CD4-positive, alpha-beta T cell treated with Interleukin-4 for 4 hours (primary cell): Measurements from ENCODE around the gene FRRS1L.

ENCODE experiments used
- DNase-seq: peaks from one replicate; pipeline ENCODE4 v3.0.0-alpha.2; 2020

The FRRS1L gene

DNA sequence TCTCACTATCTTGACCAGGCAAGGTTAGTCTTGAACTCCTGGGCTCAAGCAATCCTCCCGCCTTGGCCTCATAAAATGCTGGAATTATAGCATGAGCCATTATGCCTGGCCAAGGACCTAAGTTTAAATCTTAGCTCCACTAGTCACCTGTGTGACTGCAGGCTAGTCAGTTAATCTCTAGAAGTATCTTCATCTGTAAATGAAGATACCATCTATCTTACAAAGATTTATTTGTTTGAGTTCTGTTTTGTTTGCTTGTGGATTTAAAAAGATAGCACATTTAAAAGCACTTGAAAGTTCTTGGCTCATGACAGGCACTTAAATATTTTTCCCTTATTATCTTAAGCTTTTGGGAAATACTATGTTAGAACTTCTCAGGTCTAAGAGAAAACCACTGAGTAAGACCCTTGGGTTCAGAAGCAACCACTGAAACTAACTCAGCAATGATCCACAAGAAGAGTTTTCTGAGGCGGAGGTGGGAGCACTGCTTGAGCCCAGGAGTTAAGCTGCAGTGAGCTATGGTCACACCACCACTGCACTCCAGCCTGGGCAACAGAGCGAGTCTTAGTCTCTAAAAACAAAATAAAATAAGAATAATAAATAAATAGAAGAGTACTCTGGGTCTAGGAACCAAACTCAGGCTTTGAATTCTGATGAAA lies 66.4 kb downstream of the FRRS1L start:
- no peak for DNase-seq

DNA sequence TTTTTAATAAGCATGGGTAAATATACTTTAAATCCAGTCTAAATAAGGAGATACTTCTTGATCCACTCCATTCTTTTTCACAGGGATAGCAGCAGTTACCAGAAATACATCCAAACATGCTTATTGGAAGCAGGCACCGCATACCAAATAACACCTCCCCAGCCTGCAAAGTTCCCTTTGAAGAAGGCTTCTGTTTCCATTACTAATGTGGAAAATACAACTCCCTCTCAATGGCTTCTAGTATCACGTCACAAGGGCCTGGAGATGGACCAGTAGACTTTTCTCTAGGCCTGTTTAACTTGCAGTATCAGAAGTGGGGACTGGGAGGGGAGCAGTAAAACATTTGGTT lies 68.1 kb downstream of the FRRS1L start:
- no peak for DNase-seq

DNA sequence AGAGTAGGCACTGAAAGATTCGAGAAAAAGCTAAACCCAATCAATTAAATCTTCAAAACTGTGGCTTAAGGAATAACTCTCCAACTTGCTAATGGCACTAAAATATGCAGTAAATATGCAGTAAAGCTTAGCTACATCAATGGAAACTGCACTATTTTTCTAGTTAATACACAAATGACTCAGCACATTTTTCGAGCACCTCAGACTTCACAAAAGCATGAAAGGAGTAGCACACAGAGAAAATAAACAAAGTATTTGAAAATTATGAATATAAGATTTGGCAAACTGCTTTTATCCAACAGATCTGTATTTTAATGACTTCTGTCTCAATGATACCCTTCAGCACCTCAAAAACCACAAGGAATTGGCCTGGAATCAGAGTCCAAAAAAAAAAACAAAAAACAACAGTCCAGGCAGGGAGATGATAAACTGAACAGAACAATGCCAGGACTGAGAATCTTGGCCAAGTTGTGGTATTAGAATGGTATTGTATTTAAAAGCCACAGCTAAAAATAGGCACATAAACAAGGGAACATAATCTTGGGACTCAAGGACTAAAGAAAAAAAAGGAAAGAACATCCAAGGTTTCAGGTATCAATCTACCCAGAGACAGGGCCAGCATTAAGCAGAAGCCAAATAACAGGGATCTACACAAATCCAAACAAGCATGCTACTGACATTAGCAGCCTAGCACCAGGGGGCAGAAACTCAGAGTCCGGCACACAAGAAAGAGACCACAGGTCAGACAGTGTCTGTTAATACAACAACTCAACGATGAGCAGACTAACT lies 68.7 kb downstream of the FRRS1L start:
- no peak for DNase-seq

DNA sequence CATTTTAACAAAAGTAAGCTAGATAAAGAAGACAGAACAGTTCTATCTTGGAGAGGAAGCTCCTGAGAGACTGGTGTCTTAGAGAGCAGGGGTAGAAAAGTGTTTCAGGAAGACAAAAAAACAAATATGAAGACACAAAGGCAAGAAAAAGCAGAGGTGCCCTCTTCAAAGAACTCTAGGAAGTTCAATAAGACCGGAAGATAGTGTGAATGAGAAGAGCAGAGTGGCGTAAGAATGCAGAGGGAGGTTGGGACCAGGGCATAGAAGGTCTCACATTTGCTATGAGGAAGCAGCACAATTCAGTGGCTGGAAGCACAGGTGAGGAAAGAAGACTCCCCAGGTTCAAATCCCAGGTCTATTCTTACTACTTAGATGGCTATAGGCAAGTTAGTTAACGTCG lies 69.9 kb downstream of the FRRS1L start:
- DNase-seq = no peak

DNA sequence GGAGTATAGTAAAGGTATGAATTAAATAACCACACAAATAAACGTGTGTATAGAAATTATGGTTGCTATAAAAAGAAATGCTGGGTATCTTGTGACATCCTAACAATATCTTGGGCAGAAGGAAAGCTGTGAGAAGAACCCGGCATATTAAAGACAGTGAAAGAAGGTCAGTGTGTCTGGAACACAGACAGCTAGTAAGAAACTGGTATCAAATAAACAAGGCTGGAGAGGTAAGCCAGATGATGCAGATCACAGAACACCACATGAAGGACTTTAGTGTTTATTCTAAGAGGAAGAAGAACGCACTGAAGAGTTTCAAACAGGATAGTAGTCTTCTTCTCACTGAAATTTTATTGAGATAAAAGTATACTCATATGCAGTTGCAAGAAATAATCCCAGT lies 71.7 kb downstream of the FRRS1L start:
- no peak for DNase-seq

DNA sequence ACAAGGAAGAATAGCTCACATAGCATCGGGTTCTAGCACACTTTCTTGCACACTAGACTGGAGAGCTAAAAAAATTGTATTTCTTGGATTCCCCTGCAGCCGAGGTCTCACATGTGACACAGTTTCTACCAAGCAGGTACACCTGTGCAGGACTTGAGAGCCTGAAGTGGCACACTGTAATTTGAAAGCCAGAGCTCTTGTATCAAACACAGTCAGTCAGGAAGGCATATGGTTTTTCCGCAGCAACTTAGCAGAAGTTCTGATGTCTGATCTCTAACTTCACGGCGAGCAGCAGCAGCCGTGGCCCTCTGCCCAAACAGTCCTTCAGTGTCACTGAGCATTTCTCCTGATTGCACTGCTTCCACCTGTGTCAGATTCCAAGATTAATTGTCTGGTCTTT lies 72.8 kb downstream of the FRRS1L start:
- no peak for DNase-seq

DNA sequence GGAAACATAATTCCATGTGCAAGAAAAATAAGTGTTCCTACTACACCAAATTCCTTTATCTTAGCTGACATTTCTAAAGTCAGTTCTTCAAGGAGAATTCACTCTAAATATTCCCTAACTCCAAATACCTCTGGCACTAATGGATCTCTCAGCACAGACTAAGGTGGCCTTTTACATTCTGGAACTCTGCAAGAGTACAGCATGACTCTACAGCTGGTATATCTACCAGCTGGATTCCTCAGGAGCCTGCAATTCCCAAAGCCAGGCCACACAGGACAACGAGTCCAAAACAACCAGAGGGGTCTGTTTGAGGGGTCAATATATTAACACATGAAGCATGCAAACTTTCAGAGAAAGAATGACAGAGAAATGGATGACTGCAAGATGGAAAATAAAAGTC lies 74.5 kb downstream of the FRRS1L start:
- no peak for DNase-seq

DNA sequence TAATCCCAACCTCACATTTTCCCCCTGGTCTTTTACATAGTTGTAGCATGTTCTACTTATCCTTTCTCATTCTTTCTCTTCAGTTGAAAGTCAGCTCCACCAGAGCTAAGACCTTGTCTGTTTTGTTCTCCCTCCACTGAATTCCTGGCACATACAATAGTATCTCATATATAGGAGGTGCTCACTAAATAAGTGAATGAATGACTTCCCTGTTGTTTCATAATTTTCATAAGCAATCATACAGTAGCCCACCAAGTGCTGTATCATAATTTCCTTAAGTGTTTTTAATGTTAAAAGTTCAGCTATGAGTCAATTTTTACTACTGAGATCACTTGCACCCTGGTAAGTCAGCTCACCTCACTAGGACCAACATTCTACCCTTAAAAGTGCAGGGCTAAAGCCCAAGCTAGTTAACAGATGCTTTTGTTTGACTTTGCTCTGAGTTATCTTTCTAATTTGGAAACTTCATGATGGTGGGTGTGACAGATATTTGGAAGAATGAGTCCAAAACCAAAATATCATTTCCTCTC lies 74.9 kb downstream of the FRRS1L start:
- no peak for DNase-seq

DNA sequence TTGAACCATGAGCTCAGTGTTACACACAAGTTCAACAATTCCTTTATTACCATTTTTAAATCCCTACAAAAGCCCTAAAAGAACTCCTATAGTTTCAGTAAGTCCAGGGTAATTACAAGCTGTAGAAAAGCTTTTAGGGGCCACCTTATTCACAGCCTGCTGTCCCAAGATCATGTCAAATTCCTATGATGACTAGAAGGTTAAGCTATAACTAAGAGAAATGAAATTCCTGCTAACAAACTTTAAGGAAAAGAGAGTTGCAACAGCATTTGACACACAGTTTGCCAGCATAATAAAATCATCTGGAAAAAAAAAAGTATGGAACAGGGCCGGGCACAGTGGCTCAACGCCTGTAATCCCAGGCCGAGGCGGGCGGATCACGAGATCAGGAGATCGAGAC lies 78.8 kb downstream of the FRRS1L start:
- no peak for DNase-seq

DNA sequence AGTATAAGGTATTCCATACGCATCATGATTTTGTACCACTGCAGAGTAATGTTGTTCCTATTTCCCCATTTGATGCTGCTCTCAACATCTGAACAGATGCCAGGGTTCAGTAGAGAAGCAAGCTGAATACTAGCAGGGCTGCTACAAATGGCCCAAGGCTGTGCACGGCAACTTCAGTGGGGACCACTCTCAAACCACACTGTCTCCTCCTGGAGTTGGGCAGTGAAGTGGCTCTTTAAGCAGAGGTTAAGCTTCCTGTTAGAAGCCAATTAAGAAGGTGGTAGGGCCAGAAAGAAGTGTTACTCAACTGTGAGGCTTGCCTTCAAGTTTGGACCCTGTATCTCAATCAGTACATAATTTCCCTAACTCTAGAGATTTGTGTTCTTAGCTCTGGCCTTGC lies 79.3 kb downstream of the FRRS1L start:
- DNase-seq = no peak

DNA sequence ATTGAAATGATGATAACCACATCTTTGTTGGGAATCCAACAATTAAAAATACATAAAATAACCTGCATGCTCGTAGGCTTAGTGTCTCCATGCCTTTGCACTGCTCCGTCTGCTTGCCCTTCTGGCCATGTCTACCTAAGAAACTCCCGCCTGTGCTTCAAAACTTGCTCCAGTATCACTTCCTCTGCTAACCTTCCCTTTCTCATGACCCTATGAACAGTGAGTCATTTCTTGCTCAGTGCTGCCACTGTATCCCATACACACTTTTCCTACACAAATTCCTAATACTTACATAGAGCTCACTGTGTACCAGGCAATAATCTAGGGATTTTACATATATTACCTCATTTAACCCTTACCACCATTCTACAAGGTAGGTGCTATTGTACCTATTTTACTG lies 80.8 kb downstream of the FRRS1L start:
- no peak for DNase-seq

DNA sequence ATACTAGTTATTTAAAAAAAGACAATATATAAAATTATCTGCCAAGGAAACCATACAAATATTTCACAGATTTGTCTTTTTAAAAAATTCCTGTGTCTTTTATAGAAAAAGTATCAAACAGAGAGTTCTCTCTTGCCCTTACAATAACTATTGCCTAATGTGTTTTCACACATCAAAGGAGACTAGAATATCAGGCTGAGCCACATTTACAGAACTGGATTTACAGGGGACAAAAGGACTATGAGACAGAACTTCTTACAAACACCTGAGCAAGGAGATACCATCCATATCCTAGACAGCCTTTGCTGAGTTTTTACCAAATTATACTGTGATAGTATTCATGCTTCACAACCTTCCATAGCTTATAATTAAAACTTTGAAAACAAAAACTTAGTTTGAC lies 81.5 kb downstream of the FRRS1L start:
- DNase-seq = no peak

DNA sequence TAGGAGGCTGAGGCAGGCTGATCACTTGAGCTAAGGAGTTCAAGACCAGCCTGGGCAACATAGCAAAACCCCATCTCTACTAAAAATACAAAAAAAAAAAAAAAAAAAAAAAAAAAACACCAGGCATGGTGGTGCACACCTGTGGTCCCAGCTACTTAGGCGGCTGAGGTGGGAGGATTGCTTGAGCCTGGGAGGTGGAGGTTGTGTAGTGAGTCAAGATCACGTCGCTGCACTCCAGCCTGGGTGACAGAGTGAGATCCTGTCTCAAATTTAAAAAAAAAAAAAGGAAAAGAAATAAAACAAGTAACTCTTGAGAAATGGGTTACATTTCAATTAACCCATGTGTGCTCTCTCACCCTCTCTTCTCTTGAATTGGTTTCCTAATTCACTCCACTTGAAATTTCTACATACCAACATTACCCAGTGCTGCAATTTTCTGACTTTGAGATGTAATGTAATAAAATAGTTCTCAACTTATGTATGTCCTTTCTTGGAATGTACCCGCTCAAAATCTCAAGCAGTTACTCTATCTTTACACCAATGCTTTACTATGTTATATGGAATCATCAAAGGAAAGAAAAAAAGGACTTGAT lies 83.1 kb downstream of the FRRS1L start:
- DNase-seq = no peak

DNA sequence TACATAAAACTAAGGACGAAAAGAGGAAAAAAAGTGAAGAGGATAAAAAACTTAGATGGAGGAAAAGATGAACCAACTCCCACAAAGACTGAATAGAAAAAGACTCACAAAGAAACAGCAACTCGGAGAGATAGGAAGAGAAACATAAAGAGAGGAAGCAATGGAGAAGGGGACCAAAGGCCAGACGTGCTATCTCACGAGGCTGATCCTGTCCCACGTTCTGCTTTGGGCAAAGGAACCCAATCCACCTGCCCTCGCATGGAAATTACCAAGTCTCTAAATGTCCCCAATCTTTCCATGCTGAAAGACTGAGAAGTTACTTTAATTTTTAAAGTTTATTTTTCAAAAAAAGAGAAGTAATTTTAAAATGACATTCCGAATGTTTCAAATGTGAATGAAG lies 83.9 kb downstream of the FRRS1L start:
- no peak for DNase-seq

DNA sequence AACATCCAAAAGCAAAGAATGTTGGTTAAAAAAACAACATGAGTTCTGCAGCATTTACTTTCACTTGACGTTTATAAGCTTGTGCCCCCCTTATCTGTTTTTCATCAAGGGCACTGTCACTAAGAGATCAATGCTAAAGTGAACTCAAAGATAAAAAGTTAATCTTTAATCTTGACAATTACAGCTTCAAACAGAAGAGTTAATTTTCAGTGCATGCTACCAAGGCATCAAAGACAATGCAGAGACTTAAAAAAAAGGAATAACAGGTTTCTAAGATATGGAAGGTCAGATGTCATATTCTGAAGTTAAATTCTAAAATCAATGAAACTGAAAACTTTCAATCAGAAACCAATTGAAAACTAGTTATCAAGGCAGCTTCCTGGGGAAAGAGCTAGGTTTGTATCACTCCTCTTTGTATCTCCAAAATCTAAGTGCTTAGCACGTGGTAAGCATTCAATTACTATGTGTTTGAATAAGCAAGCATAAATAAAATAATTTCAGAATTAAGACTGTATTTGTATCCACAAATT lies 84.9 kb downstream of the FRRS1L start:
- DNase-seq = no peak
